NOMO-1 (cell line): Measurements from ENCODE around the gene CERS6.

ENCODE experiments used
- DNase-seq, 2 experiments: peaks; one replicate each; lab custom pipeline; 2025; ENCODE audit not compliant: unreplicated experiment in 2 of 2; lab: John Stamatoyannopoulos, UW

Gene CERS6

DNA sequence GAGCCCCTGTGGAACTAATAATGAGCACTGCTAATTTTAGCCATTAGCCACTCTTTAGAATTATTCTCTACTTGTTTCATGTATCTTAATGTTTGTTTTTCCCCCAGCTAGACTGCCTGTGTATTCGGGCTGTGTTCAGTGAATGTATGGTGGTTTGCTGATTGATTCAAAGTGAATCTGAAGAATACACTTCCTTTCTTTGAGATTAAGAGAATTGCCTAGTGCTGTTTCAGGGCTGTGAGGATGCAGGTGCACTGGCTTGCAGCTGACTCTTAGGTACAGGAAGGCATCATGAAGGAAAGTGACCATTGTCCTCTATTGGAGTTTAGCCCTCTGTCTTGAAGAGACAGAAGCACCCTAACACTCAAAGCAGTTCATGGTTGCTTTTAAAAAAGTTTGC is 138.7 kb downstream of the CERS6 start:
- no peak for DNase-seq

DNA sequence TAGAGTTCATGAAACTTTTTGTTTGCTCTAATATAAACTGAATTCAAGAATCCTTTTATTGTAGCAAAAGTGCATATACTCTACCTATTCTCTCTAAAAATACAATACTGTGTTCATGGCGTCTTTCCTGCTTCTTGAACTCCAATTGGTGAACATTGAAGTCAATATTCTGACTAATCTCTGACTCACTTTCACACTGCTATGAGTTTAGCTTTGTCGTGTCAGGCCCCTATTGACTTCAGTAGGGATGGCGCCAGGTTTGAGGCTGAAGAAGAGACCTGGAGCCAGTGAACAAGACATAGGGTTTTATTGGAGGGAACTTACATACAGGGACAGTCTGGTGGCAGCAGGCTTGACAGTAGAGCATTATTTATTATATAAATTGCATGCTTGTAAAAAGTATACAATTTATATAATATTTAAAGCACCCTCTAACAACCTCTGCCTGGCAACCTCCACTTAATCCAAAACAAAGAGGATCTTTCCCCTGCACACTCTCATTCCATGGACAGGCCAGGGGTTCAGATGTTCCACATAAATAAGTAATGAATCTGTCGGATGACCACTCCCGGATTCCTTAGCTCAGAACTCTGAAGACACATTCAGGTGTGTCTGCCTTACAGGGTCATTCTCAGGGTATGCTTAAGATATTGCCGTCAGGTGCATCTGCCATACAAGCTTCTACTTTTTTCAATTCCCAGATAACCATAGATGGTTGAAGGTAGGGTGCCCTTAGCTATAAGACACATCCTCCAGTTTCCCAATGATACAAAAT is 141.0 kb downstream of the CERS6 start:
- DNase-seq, result no peak

DNA sequence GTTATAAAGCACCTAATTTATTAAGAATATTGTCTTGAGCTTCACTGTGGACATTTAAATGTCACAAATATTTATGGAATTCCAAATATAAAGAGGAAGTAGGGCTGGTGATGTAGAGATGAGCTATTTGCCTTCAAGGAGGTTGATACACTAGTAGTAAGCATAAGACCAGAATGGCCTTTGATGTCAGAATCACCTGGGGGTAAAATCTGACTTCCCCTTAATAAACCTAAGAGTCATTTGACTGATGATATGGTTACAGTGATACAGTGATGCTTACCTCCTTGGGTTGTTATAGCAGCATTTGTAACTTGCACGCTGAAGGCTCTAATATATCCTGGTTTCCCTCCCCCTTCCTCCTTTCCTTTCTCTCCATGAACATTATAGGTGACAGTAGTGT is 143.7 kb downstream of the CERS6 start:
- DNase-seq, result no peak

DNA sequence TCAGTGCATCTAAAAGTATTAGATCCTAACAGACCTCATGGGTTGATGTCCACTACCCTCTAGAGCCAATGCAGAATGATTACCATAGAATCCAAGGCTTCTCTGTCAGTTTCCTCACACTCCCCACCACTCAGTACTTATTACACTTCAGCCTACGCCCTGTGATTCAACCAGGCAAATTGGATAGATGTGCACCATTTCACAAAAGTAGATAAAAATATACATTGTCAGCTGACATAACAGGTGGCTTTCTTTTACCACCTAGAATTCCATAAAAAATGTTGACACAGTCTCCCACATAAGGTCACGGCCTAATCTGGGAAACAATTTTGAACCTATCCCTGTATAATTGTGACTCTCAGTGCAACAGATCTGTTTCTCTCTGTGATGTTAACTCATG is 144.9 kb downstream of the CERS6 start:
- no peak for DNase-seq

DNA sequence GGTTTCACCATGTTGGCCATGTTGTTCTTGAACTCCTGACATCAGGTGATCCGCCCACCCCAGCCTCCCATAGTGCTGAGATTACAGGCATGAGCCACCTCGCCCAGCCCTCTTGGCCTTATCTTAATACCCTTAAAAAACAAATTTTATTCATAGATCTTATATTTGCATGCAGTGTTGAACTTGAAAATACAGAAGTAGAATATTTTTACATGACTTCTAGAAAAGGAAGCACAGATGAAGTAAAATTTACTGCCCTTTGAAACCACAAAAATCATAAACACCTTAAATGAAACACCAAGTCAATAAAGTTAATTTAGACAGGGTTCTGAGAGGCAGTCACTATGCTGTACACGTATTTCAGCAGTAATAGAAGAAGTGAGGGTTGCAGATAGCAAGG is 145.7 kb downstream of the CERS6 start:
- DNase-seq, result peak; percentile 25 to 58

DNA sequence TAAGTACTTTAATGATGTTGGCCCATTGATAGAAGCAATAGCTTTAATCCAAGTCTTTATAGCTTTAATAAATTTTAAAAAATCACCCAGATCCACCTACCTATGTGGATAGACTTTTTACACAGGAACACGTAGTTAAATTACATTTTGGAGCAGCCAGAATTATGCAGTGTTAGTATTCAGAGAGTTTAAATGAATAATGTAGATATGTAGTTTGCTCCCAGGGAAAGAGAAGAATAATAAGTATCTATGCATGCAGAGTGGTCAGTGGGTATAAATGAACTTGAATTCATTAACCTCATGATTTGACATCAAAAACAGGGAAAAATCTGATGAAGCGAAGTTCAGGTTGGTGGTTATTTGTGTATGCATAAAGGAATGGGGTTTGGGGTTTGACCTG is 146.3 kb downstream of the CERS6 start:
- DNase-seq, result no peak

DNA sequence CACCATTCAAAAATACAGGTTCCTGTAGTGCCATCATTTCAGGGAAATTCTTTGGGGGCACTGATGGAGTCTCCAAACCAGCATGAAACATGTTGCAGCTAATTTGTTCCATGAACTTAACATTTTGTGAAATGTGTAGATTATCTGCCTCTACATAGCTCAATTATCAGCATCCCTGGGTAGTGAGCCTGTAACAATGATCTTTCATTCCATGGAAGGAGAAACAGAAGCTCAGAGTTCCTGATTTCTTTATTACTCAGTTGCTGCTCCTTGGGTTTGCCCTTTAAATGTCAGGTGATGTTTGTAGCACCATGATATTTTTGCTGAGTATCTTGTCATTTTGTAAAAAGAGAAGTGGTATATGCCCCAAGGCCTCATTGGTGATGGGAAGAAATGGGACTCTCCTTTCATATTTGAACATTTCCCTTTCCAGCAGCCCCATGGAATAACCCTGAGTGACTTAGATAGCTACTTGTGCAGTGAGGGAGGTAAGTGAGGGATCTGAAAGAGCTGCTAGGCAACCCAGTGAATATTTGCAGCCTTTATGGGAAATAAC is 146.9 kb downstream of the CERS6 start:
- DNase-seq, result no peak

DNA sequence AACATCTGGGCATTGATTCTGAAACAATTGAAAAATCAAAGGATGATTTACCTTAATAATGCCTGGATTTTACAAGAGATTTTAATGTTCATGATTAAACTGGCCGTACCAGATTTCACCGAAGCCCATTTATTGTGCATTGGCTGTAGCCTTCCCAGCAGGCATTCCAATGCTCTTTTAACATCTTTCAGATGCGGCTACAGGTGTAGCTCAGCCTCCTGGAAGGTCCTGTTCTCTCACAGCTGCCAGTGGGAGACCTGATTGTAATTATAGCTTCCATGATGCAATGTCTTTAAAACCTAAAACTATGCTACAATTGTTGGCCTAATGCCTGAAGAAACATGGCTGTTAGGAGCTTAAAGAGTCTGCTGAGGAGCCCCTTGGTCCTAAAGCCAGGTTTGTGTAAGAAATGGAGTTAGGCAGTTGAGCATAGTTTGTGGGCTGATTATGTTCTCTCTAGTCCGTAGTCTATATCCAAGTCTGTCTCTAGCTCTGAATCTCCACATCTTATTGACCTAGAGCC is 147.4 kb downstream of the CERS6 start:
- DNase-seq, result no peak

DNA sequence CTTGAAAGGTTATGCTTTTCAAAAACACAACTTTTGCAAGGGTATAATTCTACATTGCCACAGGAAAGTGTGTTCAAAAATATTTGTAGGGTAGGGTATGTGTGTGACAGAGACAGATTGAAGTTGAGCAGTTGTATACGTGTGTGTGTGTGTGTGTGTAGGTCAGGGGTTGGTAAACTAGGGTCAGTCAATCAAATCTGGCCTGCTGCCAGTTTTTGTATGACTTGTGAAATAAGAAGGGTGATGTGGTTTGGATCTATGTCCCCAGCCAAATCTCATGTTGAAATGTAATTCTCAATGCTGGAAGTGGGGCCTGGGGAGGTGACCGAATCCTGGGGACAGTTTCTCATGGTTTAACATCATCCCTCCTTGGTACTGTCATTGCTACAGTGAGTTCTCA is 148.2 kb downstream of the CERS6 start:
- no peak for DNase-seq

DNA sequence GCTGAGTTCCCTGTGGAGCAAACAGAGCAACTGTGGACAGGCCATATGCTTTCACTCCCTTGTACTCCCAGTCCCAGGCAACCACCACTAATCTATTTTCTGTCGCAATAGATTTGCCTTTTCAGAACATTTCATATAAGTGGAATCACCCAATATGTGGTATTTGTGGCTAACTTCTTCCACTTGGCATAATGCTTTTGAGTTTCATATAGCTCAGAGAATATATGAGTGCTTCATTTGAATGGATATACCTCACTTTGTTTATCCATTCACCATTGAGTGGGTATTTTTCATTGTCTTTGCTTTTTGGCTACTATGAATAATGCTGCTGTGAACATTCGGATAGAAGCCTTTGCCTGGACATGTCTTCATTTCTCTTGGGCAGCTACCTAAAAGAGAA is 151.9 kb downstream of the CERS6 start:
- DNase-seq, result no peak

DNA sequence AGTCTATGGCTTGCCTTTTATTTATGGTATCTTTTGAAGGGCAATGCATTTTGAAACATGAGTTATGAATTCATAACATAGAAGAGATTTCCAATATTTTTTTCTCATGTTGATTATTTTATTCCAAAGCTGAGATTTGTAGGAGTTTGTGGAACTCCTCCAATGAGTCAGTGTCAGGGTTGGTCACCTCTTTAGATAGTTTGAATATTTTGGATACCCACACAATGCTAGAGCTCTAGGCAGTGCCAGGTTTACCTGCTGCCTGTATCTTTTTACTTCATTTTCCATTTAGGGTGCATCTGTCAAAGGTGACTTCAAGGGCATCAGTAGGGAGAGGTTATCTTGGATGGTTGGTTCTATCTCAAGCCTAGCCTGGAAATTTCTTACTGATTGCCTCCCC is 152.7 kb downstream of the CERS6 start:
- DNase-seq, result no peak

DNA sequence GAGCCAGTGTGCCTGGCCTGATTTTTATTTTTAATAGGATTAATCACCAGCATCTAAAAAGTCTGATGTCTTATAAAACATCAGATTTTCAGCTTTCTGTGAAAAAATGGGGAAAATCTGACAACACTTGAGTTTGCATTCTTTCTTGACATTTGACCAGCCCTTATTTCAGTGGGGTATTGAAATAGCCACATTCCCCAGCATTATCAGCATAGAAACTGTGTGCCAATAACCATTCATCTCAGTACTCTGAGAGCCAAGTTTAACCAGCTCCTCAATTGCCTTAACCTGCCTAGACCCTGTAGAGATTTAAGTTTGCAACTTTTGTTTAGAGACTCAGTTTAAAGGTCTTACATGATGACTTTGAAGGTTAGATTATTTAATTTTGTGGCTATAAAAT is 155.0 kb downstream of the CERS6 start:
- DNase-seq, result no peak

DNA sequence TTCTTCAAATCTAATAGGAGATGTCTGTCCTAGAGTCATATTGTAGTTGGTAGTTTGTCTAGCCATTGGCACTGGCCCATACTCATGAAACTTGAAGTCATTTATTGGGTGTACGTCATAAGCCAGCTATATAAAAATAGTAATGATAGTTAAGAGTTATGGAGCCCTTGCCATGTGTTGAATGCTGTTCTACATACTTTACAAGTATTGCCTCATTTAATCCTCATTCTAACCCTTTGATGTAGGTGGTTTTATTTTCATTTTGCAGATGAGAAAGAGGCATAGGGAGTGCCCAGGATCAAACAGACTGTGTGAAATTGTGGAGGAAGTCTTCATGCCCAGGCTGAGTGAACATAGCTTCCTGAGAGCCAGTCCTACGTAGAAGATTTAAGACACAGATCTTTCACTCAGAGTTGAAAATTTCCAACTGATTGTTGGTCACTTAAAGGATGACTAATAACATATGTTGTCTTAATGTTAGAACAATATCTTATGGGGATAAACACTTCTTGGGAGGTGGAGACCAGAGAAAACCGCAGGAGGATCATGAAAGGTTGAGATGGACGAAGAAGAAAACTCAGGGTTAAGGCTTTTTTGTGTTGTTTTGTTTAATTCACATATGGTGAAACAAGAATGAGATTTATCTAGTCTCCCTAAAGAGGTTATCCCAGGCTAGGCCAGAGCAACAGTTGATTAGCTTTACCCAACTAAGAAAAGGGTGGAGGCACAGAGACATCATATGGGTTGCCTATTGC is 156.0 kb downstream of the CERS6 start:
- no peak for DNase-seq

DNA sequence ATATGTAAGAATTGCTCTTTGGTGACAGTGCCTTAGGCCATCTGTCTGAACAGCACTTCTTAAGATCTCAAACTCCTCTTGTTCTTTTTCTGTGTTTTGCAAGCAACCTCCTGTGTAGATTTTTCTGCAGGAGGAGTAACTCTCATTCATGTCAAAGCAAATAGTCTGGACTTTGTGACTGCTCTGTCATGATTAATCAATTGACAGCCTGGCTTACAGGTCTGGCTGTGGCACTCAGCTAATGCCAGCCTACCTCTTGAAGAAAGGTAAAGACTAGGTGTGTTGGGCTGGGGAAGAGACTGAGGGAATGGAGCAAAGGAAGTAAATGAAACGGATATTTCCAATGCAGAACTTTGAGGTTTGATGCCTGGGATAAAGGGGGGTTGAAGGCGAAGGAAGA is 156.6 kb downstream of the CERS6 start:
- no peak for DNase-seq

DNA sequence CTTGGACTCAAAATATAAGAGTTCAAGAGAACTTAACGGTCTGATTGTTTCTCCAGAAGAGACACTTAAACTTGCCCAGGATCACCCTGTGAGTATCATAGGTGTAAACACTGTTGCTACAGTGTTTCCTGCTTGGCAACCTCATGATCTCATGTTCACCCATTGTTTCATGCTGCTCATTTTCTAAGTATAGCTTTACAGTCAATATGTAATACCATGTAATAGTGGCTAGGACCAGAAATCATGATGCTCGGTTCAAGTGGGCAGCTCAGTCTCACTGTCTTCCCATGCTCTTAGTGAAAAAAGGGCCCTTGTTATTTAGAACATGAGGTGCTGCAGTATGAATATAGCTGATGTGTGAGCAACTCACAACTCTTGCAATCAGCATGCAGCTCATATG is 157.5 kb downstream of the CERS6 start:
- DNase-seq, result no peak

DNA sequence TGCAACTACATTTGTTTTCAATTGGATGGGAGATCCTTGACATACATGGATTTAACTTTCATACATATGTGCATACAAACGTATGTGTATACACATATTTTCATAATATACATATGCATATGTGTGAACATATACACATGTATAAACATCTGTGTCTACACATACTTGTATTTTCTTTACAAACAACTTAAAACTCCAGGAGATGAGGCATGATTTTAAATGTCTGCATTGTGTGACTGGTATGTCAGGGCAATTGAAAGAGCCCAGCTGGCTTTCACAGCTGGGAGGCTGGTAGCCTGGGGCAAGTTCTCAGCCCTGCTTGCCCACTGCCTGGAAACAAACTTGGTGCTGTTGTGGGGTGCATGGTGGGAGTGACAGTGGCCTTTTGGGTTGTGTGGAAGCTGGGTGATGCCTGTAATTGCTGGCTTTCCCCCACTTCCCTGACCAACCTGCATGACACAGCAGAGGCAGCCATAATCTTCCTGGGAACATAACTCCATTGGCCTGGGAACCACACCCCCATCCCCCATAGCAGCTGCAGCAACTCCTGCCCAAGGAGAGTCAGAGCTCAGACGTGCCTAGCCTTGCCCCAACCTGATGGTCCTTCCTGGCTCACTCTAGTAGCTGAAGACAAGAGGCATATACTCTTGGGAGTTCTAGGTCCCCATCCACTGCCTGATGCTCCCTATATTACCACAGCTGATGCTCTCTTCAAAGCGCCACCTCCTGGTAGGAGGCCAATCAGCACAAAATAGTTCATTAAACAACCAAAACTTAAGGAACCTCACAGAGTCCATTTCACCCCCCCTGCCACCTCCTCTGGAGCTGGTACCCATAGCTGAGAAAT is 158.3 kb downstream of the CERS6 start:
- no peak for DNase-seq

DNA sequence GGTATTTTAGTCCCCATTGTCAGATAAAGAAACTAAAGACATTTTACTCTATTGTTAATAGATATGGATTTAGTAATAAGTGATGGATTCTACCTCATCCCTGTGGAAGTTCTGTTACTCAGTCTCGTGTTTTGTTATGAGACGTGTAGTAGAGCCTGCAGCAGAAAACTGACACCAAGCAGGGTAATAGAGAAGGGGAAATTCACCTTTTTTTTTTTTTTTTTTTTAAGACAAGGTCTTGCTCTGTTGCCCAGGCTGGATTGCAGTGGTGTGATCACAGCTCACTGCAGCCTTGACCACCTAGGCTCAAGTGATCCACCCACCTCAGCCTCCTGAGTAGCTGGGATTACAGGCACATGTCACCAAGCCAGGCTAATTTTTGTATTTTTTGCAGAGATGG is 164.5 kb downstream of the CERS6 start:
- no peak for DNase-seq

DNA sequence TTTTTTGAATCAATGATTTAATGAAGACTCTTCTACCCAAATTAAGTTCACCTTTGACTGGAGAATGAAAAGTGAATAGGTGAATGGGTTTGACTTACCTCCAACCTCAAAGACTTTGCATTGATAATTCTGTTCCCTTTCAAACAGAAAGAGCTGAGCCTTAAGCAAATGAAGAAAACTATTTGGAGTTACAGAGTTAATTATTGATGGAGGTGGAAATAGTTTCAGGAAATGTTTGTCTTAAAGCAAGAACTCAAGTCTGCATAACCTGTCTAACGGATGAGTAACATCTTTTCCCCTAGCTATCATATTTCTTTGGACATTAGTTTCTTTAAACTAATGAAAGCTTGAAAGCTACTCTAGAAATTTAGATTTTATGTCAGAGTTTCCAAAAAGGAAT is 166.5 kb downstream of the CERS6 start:
- no peak for DNase-seq

DNA sequence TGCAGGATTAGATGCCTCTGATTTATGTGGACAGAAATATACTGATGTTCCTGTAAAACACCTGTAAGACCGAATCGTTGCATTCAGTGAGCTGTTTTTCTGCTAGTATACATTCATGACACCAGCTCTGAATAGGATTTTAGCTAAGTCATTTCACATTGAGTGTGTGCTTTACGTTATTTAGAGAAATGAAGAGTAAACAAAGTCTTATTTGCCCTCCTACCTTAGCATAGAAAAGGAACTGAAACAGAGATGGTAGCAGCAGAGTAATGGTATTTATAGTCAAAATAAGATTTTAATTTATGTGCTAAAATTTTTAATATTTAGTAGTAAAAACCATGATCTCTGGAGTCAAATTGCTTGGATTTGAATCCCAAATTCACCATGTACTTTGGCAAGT is 168.0 kb downstream of the CERS6 start:
- DNase-seq, result no peak

DNA sequence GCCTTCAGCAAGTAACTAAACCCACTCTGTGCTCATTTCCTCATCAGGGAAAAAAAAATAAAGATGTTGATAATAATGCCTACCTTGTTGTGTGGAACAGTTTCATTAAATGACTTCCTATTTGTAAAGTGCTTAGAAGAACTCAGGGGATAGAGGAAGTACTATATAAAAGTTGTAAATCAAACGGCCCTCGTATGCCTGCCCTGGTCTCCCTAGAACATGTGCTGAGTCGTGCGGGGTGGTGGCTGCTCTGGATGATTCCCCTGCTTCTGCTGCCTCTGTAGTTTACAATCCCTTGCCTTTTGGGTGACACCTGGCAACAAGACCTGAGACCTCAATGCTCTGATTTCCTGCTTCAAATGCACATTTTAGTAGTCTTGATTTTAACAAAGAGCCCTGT is 170.0 kb downstream of the CERS6 start:
- DNase-seq, result peak; percentile 68 to 91

DNA sequence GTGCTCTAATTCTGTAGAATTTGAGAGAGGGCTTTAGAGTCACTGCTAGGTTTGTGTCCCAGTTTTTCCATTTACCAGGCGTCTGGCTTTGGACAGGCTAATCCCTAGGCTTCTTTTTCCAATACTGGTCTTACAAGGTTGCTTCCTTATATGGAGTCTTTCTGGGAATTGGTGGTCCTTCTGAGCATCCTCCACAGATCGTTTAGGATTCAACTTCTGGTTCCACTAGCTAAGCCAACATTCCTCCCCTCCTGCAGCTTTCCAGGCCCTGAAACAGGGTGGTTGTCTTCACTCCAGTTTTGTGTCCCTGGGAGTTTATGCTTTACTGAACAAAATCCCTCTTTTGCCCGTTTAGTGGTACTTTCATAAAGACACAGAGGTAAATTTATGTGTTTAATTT is 170.6 kb downstream of the CERS6 start:
- no peak for DNase-seq
